Right renal pelvis (tissue), 4 donors: ENCODE results near the gene HK1. TPM values are rescaled to one million over a fixed set of nuclear protein-coding genes. Genes with fewer than 3 reads are reported as not detected.

ENCODE experiments used
- DNase-seq, 4 donors: peaks; one replicate each; pipeline ENCODE4 v3.0.0-alpha.2; 2013; ENCODE audit warnings: low read depth in 4 of 4, low spot score in 3 of 4, missing footprints in 1 of 4
- polyA plus RNA-seq, 4 donors: library from polyadenylated mRNA; unstranded; fragments of 120-200 nt; gene quantifications; one replicate each; pipeline ENCODE4 v1.2.1, GENCODE V29; 2013; ENCODE audit not compliant: insufficient read length in 4 of 4

The HK1 gene
- polyA plus RNA-seq, 4 donors: 50.0 to 58.0 (median 51.1) TPM

DNA sequence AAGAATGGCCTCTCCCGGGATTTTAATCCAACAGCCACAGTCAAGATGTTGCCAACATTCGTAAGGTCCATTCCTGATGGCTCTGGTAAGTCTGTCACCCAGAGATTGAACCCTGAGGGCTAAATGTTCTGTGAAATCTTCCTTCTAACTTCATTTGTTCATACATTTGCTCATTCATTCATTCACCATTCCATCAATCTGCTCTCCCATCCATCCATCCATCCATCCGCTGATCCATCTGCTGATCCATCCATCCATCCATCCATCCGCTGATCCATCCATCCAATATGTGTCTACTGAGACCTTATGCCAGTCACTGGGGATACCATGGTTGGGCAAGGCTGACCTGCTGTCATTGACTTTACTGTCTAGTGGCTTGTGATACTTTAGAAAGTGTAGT lies 65.6 kb downstream of the HK1 start:
- DNase-seq: no peak

DNA sequence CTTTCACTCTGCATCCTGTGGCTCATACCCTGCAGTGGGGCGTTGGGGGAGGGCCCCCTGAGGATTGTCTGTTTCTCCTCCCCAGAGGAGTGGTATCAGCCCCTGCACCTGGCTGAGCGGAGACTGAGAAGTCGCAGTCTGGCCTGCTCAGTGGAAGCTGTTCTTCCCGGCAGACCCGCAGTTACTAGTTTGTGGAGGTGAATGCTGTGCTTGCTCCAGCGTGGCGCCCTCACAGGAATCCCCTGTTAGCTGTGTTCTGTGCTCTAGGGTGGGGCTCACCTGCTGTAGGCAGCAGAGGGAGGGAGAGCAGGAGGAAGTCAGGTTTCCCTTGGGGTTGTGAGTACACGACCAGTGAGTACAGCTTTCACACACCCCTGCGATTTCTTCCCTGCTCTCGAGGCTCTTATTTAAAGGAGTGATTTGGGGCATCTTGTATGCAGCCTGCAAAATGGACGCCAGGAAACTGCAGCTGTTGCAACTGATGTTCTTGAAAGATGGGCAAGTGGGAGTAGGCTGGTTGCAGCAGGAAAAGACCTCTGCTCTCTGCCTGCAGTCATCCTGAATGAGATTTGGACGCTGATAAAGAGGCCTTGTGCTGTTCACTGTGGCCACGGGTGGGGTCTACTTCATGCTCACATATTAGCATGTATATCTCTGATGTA lies 66.4 kb downstream of the HK1 start:
- DNase-seq: no peak

DNA sequence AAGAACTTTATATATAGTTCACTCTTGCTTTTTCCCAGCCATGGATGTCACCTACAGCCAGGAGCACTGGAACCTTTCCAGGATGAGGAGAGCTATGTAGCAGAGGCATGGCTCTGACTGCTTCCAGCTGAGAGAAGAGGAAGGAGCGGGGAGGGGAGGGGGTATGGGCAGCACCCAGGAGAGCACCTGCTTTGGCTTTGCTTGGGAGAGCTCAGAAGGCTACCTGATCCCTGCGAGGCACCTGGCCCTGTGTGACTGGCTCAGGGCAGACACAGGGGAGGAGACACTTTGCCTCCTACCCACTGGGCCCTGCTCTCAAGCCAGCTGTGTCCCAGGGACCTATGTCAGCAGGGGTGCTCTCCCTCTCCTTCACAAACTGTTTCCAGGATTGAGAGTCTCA lies 67.1 kb downstream of the HK1 start:
- DNase-seq: no peak

DNA sequence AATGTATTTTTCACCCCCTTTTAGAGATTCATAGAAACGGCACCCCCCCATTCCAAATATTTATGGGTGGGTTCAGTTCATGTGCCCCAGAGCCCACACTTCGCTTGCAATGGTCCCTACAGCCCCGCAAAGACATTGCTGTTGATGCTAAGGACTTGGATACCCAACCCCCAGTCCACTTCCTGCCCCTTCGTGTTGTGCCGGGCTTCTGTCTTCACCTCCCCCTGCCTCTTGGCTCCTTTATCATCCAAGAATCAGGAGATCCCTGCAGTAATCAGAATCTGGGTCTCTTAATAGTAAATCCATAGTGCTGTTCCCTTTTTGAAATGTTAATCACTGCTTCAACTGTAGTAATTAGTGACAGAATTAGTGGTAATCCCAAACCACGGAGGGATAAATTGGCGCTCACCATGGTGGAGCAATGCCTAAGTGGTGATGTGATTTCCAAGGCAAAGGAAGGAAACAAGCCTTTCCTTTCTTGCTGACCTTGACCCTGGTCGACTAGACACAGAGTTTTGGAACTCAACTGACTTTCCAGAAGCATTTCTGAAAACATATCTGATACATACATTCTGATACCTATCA lies 67.7 kb downstream of the HK1 start:
- no peak for DNase-seq

DNA sequence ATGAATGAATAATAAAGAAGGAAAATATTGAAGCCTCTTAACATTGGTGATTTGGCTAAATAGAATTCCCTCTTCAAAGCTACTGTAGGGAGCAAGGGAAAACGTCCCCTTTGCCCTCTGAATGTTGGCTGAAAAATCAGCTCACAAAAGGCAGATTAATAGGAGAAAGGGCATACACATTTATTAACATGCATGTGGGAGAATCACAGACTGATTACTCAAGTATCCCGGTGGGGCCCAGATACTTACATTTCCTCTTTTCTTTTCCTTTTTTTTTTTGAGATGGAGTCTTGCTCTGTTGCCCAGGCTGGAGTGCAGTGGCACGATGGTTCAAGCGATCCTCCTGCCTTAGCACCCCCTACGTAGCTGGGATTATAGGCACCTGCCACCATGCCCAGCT lies 68.5 kb downstream of the HK1 start:
- DNase-seq: no peak

DNA sequence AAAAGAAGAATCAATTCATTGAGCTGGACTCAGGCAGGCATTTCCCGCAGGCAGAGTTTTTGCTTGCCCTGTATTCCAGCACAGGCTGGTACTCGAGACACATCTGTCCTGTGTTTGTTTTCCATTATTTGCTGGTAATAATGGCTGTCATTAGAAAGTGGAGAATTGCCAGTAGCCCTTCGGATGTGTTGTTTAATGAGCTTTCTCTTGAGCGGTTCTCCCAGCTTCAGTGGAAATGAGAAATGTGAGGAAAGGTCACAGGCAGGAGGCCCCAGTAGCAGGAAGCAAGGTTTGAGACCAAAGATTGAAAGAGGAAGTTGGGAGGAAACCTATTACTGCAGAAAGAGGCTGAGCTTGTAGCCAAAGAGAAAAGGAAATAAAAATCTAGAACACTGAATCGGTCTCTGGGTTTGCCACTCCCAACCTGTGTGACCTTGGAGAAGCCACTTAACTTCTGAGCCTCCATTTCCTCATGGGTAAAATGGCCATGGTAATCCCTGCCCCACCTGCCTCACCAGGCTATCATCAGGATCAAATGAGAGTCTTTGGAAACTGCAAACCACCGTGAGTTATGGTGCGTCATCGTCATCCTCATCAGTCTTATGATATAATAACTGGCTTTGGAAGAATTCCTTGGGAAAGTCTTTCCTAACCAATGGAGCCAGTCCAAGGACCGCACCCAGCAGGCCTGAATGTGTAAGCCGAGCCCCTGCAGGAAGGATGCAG lies 70.7 kb downstream of the HK1 start:
- no peak for DNase-seq

DNA sequence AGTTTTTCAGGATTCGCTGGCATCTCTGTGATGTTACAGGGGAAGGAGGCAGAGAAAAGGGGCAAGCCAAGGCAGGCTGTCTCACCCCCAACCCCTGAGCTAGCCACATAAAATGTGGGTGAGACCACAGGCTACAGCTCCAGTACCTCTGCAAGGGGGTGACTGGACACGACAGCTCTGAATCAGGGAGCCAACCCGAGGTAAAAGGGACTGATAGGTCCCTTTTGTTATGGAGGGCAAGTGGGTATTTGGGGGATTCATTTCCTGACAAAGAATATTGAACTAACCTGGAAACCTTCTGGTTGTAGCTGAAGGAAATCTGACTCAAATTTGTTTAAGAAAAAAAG lies 71.2 kb downstream of the HK1 start:
- DNase-seq: no peak

DNA sequence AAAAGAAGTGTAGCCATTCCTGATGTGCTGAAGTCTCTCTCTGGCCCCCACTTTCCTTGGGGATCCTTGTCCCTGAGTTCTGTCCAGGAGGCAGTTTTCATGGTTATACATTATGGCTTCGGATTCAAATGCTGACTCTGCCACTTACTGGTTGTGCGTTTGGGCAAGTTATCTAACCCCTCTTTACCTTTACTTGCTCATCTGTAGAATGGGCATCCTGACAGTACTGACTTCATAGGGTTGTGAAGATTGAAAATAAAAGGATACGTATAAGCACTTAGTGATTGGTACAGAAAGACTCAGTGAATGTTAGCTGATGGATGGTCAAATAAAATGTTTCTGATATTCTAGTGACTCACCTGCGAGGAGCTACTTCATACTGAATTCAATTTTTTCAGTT lies 73.3 kb downstream of the HK1 start:
- no peak for DNase-seq

DNA sequence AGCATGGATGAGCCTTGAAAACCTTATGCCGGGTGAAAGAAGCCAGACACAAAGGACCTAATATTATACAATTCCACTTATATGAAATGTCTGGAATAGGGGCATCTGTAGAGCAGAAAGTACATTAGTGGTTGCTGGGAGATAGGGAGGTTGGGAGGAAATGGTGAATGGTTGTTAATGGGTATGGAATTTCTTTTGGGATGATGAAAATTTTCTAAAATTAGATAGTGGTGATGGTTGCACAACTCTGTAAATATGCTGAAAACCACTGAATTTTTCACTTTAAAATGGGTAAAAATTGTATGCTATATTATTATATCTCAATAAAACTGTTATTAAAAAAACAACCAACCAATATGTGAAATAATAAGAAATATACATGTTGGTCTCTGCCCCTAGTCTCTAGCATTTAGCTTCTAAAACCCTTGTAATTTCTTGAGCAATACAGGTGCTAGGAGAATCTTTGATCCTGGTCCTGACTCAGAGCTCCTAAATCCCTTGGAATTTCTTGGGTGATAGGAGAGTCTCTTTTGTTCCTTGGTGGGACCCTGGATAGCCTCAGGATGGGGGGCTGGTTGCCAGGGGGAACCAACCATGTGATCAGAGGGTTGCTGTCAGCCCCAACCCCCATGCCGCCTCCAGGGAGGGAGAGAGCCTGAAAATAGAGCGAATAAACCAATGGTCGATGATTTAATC lies 74.4 kb downstream of the HK1 start:
- DNase-seq: no peak

DNA sequence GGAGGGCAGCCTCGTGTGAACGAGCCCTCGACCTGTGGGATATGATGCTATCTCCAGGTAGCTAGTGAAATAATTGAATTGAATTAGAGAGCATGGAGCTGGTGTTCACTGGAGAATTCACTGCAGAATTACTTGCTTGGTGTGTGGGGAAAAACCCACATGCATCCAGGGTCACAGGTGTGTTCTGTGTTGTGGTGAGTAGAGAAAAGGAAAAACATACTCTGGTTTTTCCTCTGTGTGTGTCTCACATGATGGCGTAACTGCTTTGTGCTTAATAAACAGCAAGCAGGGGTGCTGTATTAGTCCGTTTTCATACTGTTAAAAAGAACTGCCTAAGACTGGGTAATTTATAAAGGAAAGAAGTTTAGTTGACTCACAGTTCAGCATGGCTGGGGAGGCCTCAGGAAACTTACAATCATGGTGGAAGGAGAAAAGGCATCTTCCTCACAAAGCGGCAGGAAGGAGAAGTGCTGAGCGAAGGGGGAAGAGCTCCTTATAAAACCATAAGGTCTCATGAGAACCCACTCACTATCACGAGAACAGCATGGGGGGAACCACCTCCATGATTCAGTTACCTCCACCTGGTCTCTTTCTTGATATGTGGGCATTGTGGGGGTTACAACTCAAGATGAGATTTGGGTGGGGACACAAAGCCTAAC lies 75.8 kb downstream of the HK1 start:
- no peak for DNase-seq

DNA sequence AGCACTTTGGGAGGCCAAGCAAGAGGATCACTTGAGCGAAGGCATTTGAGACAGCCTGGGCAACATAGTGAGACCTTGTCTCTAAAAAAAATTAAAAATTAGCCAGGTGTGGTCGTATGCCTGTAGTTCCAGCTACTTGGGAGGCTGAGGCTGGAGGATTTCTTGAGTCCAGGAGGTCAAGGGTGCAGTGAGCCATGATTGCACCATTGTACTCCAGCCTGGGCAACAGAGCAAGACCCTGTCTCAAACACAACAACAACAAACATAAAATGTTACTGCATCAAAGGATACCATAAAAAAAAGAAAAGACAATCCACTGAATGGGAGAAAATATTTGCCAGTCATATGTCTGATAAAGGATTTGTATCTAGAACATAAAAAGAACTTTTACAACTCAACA lies 77.9 kb downstream of the HK1 start:
- DNase-seq: no peak

DNA sequence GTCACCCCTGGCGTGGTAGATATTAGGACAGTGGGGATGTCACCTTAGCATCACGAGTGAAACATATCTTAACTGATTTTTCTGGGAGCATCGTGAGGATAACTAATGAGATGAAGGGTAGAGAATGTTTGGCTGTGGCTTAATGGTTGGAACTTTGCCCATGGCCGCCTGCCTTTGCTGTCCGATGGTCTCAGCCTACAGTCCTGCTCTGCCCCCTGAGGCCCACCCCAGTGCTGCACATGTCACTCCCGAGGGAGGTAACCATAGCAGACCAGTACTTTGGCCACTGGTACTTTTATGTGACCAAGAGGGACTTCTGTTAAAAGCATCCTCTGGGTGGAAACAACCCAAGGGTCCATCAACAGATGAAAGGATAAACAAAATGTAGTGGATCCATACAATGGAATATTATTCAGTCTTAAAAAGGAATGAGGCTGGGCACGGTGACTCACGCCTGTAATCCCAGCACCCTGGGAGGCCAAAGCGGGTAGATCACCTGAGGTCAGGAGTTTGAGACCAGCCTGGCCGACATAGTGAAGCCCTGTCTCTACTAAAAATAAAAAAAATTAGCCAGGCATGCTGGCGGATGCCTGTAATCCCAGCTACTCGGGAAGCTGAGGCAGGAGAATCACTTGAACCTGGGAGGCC lies 80.0 kb downstream of the HK1 start:
- DNase-seq: no peak

DNA sequence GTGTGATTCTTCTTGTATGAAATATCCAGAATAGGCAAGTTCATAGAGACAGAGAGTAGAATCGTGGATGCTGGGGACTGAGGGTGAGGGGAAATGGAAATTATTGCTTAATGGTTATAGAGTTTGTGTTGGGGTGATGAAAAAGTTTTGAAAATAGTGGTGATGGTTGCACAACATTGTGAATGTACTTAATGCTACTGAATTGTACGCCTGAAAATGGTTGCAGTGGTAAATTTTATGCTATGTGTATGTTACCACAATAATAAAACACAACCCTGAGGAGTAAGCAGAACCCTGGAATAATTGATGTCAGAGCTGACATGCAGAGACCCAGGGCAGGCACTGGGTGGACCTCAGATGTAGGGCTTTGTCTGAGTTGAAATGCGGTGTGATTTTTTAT lies 80.9 kb downstream of the HK1 start:
- no peak for DNase-seq

DNA sequence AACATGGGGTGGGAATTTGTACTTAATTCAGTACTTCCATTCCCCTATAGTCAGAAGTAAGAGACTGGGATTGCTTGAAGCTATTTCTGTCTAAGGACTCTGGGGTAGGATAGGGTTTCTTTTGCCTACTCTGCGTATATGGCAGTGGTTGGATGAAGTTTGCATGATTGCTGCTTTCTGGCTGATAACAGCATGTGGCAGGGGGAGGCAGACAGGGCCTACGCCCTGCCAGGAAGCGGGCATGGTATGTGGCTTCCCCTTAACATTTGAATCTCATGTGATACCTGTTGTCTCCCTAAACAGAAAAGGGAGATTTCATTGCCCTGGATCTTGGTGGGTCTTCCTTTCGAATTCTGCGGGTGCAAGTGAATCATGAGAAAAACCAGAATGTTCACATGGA lies 81.3 kb downstream of the HK1 start:
- DNase-seq: no peak

DNA sequence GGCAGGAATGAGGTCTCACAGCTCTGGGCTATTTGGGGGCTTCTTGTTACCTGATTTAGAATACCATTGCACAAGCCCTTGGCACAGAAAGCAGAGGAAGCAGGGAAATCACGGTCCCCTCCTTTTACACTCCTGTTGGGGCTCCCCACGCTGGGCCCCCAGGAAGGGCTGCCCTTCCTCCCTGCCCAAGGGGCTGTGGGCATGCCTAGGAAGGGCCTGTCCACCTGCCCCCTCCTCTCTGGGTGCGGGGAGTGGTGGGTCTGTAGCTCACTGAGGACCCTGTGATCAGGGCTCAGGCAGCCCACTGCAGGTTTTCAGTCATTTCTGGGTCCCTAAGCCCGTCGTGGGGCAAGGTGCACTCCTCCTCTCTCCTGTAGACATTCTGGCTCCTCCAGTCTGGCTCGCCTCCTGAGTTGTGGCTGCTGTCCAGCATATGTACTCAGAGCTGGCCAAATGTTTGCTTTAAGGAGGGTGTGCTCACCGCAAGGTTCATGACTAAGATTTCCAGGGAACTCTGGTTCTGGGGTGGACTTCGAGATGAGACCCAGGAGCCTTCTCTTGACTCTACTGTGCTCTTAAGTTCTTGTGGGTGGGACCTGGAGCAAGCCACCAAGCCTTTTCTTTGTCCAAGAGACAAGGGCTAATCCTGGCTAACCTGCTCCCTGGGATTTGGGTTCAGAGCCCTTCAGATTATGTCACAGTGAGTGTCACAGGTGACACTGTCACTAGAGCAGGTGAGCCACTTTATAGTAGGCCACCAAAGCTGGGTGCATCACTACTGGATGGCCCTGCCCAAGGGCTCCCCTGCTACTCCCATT lies 82.4 kb downstream of the HK1 start:
- DNase-seq: no peak

DNA sequence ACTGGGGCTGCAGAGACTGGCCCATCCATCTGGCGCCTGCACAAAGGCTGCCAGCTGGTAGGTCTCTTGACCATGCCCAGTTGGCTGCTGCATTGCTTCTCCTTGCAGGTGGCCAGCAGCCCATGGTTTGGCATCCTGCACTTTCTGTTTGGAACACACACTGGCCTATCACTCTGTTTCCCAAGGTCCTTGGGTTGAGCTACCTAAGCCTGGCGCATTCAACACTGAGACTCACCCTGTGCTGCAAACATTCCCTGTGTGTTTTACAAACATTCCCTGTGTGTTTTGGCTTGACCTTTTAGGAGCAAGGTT lies 83.0 kb downstream of the HK1 start:
- no peak for DNase-seq

DNA sequence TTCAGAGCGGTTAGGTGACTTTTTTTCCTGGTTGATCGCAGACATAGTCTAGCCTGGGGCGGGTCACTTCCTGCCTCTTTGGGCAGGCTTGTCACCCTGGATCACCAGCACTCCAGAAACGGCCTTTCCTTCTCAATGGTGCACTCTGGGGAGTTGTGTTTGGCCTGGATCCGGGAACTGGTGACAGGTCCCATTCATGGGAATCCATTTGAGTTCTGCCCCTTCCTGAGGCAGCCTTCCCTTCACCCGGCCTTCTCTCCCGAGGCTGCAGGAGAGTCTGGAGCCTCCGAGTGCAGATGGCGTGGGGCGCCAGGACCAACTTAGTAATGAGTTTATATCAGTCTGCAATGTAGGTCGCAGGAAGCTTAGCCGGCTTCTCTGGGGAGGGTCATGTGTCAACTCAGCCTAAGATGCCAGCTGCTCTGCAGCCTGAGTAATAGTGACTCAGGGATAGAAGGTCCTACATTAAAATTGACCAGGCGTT lies 84.2 kb downstream of the HK1 start:
- no peak for DNase-seq

DNA sequence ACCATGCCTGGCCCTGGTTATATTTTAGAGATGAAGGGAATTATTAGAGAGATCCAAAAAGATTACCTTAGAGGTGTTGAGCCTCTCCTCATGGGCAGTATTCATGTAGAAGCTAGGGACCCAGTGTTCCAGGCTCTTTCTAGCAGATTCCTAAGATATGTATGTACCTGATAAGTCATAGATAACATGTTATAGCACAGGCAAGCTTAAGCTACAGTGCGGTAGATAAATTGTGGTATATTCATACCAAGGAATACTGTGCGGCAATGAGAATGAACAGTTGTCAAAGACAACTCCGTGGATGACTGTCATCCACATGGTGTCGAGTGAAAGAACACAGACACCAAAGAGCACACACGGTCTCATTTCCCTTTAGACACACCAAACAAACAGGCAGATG lies 85.4 kb downstream of the HK1 start:
- no peak for DNase-seq

DNA sequence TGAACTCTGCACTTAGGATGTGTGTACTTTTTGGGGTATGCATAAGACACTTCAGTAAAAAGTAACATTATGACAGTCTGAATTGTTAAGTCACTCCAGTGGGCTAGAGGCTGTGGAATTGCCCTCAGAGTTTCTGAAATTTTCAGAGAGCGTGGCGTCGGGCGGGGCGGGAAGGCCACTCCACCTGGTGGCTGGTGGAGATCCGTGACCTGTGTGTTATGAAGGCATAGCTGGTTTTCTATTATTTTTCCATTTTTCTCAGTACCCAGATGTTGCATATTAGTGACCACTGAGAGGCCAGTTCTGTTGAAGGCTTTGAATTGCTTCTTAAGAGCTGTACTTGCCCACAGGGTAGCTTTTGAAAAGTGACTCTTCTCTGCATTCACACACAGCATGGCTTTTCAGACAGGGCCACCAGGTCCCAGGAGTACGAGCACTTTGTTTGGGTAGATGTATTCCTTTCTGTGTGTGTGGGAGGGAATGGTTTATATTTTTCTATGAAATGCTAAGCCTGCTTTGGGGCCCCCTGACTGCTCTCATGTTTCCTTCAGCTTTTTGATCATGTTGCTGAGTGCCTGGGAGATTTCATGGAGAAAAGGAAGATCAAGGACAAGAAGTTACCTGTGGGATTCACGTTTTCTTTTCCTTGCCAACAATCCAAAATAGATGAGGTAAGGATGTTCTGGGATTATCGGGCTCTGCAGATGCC lies 86.1 kb downstream of the HK1 start:
- DNase-seq: no peak
